GM06990 (cell line): ENCODE measurements around the gene LFNG.

ENCODE experiments used
- DNase-seq: peaks from one replicate; pipeline ENCODE4 v3.0.0-alpha.2; 2011; ENCODE audit not compliant: insufficient read length; ENCODE audit errors: extremely low read depth
- H3K27me3 ChIP-seq: replicated peaks from 2 replicates; pipeline ENCODE4 v1.6.0; 2011; ENCODE audit warnings: low read length; ENCODE audit not compliant: control insufficient read depth, insufficient read depth
- H3K36me3 ChIP-seq: 2 replicates; pipeline ENCODE4 v1.5.1; 2011; ENCODE audit warnings: low read length; ENCODE audit not compliant: control insufficient read depth, insufficient read depth
- H3K4me3 ChIP-seq: replicated peaks from 2 replicates; pipeline ENCODE4 v1.5.1; 2011; ENCODE audit warnings: low read depth, mild to moderate bottlenecking, control low read depth, low read length
- TF ChIP-seq, protein P1 (sequence below): IDR thresholded peaks from 2 replicates; pipeline ENCODE4 v1.5.1; 2011; ENCODE audit warnings: low read length, control low read depth, mild to moderate bottlenecking, inconsistent platforms; ENCODE audit not compliant: insufficient read depth, poor library complexity, severe bottlenecking

The LFNG gene

GRCh38 chr7:2575733-2576340 is 56.3 kb downstream of the LFNG start:
- no peak overlapping the region for H3K4me3 ChIP-seq
- no peaks in the 10 kb centered on the region for H3K27me3 ChIP-seq
- TF ChIP-seq, protein P1, sequence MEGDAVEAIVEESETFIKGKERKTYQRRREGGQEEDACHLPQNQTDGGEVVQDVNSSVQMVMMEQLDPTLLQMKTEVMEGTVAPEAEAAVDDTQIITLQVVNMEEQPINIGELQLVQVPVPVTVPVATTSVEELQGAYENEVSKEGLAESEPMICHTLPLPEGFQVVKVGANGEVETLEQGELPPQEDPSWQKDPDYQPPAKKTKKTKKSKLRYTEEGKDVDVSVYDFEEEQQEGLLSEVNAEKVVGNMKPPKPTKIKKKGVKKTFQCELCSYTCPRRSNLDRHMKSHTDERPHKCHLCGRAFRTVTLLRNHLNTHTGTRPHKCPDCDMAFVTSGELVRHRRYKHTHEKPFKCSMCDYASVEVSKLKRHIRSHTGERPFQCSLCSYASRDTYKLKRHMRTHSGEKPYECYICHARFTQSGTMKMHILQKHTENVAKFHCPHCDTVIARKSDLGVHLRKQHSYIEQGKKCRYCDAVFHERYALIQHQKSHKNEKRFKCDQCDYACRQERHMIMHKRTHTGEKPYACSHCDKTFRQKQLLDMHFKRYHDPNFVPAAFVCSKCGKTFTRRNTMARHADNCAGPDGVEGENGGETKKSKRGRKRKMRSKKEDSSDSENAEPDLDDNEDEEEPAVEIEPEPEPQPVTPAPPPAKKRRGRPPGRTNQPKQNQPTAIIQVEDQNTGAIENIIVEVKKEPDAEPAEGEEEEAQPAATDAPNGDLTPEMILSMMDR = no peak
- H3K36me3 ChIP-seq = peaks cover 2% of the 10 kb centered on the region
- no peak for DNase-seq

- H3K36me3 ChIP-seq = peaks cover 2% of the 10 kb centered on the region
- H3K27me3 ChIP-seq = no peaks in the 10 kb centered on the region
- TF ChIP-seq, protein P1 = no peak
- no peak for DNase-seq
- H3K4me3 ChIP-seq = no peak overlapping the region
Observed at GRCh38 chr7:2576742-2577491, 57.3 kb downstream of the LFNG start.
